ENCODE data around the gene MGME1. TPM values are rescaled to one million over a fixed set of nuclear protein-coding genes. Genes with fewer than 3 reads are reported as not detected.

The MGME1 gene
- total RNA-seq, 1 experiment from 2014 or later = 42.8 TPM

DNA sequence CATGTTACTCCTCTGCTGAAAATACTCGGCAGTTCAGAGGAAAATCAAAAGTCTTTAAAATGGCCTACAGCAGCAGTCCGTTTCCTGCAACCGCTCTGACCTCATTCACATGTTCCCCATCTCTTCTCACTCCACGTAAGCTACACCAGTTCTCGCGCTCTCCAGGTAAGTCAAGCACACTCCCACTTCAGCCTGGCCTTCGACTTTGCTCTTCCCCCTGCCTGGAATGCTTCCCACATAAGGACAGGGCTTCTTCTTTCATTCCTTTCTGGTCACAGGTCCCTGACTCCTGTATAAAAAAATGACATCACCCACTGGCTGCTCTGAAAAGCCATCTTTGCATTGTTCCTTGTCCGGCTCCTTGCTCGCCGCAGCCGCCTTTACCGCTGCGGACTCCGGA lies 42.7 kb downstream of the MGME1 start:
- ChIA-PET CTCF (no interaction called here), POLR2A (ENCODE audit: unreplicated experiment) (no interaction called here)
- TF ChIP-seq CTCF (conservative IDR thresholded peaks at IDR 0.05) = no peak
- Histone ChIP-seq H3K4me2 (no peak overlapping the region), H3F3A (ENCODE audit: insufficient read depth, low read depth) (0 out of 2 replicates have a peak, but pooled peaks cover 5% of the 10 kb centered on the region), H2AFZ (no peak overlapping the region), H3K36me3 (ENCODE audit: low read depth) (no peaks in the 10 kb centered on the region), H3K4me1 (replicated peaks; ENCODE audit: insufficient read depth) (peaks cover 5% of the 10 kb centered on the region; the same call in 1 of the 2 replicates), H3K4me3 (no peak overlapping the region), H3K9me2 (ENCODE audit: insufficient read depth) (no peaks in the 10 kb centered on the region), H3K27me3 (ENCODE audit: insufficient read depth, low read depth) (no peaks in the 10 kb centered on the region), H4K20me1 (ENCODE audit: insufficient read depth) (no peaks in the 10 kb centered on the region), H3K27ac (no peak overlapping the region), H3K79me2 (ENCODE audit: low read depth) (no peaks in the 10 kb centered on the region), H3K9me3 (ENCODE audit: insufficient read depth, low read depth) (no peaks in the 10 kb centered on the region)
- BruUV-seq (replicated peaks) = no TSS peak
- DNase-seq = no peak
- intact Hi-C loops (cut with micrococcal nuclease; ENCODE audit: unreplicated experiment) = no loop called here

GRCh38 chr20:18011951-18012645 lies 43.3 kb downstream of the MGME1 start:
- no peaks in the 10 kb centered on the region for H3K9me2 ChIP-seq (ENCODE audit: insufficient read depth)
- H3K4me2 ChIP-seq = no peak overlapping the region
- no peak for TF ChIP-seq CTCF (conservative IDR thresholded peaks at IDR 0.05)
- no peak for TF ChIP-seq EZH2 (IDR thresholded peaks at IDR 0.05; ENCODE audit: low read depth)
- no peaks in the 10 kb centered on the region for H3K36me3 ChIP-seq (ENCODE audit: low read depth)
- H3K27ac ChIP-seq = no peak overlapping the region
- no peaks in the 10 kb centered on the region for H3F3A ChIP-seq (ENCODE audit: insufficient read depth, low read depth)
- POLR2A ChIA-PET (ENCODE audit: unreplicated experiment) = interaction anchor here (0.6 kb wide), 1 partner anchor 240 kb away, joined by 8 read pairs; no protein-coding TSS in a partner anchor
- no peak for DNase-seq
- H2AFZ ChIP-seq = no peak overlapping the region
- no peaks in the 10 kb centered on the region for H4K20me1 ChIP-seq (ENCODE audit: insufficient read depth)
- no TSS peak for BruUV-seq (replicated peaks)
- H3K9me3 ChIP-seq (ENCODE audit: insufficient read depth, low read depth) = no peaks in the 10 kb centered on the region
- no peaks in the 10 kb centered on the region for H3K27me3 ChIP-seq (ENCODE audit: insufficient read depth, low read depth)
- no peak overlapping the region for H3K4me3 ChIP-seq
- intact Hi-C loops (cut with micrococcal nuclease; ENCODE audit: unreplicated experiment) = no loop called here
- CTCF ChIA-PET = no interaction called here
- no peaks in the 10 kb centered on the region for H3K79me2 ChIP-seq (ENCODE audit: low read depth)
- H3K4me1 ChIP-seq (replicated peaks; ENCODE audit: insufficient read depth) = no peaks in the 10 kb centered on the region

- no peaks in the 10 kb centered on the region for H3K9me2 ChIP-seq (ENCODE audit: insufficient read depth)
- no peak overlapping the region for H2AFZ ChIP-seq
- no peaks in the 10 kb centered on the region for H3K36me3 ChIP-seq (ENCODE audit: low read depth)
- no peaks in the 10 kb centered on the region for H3F3A ChIP-seq (ENCODE audit: insufficient read depth, low read depth)
- DNase-seq = no peak
- no peaks in the 10 kb centered on the region for H4K20me1 ChIP-seq (ENCODE audit: insufficient read depth)
- H3K9me3 ChIP-seq (ENCODE audit: insufficient read depth, low read depth) = no peaks in the 10 kb centered on the region
- no peaks in the 10 kb centered on the region for H3K4me1 ChIP-seq (replicated peaks; ENCODE audit: insufficient read depth)
- H3K4me3 ChIP-seq = no peak overlapping the region
- H3K27me3 ChIP-seq (ENCODE audit: insufficient read depth, low read depth) = no peaks in the 10 kb centered on the region
- TF ChIP-seq EZH2 (IDR thresholded peaks at IDR 0.05; ENCODE audit: low read depth) (no peak), CTCF (conservative IDR thresholded peaks at IDR 0.05) (no peak)
- ChIA-PET CTCF (no interaction called here), POLR2A (ENCODE audit: unreplicated experiment) (interaction anchor here (0.6 kb wide), 1 partner anchor 240 kb away, joined by 8 read pairs; no protein-coding TSS in a partner anchor)
- BruUV-seq (replicated peaks) = no TSS peak
- H3K4me2 ChIP-seq = no peak overlapping the region
- no peaks in the 10 kb centered on the region for H3K79me2 ChIP-seq (ENCODE audit: low read depth)
- intact Hi-C loops (cut with micrococcal nuclease; ENCODE audit: unreplicated experiment) = no loop called here
- H3K27ac ChIP-seq = no peak overlapping the region
Observed at GRCh38 chr20:18012901-18013300, 44.1 kb downstream of the MGME1 start.
